Urinary bladder (tissue), 4 donors: ENCODE measurements around the gene PHF20. TPM values are rescaled to one million over a fixed set of nuclear protein-coding genes. Genes with fewer than 3 reads are reported as not detected.
"Not testable (repeated sequence)": the region's sequence is repeated elsewhere in the genome, so short reads cannot be mapped to it uniquely, and the experiment has no call there.

Experiments
- DNase-seq: peaks from one replicate; pipeline ENCODE4 v3.0.0-alpha.2; 2015; ENCODE audit errors: extremely low spot score
- H3K27ac ChIP-seq: one replicate; pipeline ENCODE4 v1.5.1; 2013; ENCODE audit warnings: low read depth, mild to moderate bottlenecking, moderate library complexity
- H3K36me3 ChIP-seq: one replicate; pipeline ENCODE4 v1.6.1; 2013; ENCODE audit warnings: mild to moderate bottlenecking, moderate library complexity; ENCODE audit not compliant: insufficient read depth
- H3K4me1 ChIP-seq: one replicate; pipeline ENCODE4 v1.6.1; 2013; ENCODE audit warnings: mild to moderate bottlenecking, moderate library complexity; ENCODE audit not compliant: insufficient read depth
- H3K4me3 ChIP-seq: one replicate; pipeline ENCODE4 v1.5.1; 2013; ENCODE audit warnings: low read depth, low read length
- WGBS: extraction: QIAGEN DNeasy Blood & Tissue Kit; methylation state at CpG from one replicate; pipeline ENCODE4 v1.1.7; 2013; 5-methylcytosine and 5-hydroxymethylcytosine counted together
- polyA plus RNA-seq: library from polyadenylated mRNA; stranded (reverse); fragments of 200-250 nt; gene quantifications from one replicate; pipeline ENCODE4 v1.2.3, GENCODE V29; 2013
- total RNA-seq: library from RNA; depleted of rRNA; stranded (reverse); fragments of >200 nt; gene quantifications from one replicate; pipeline ENCODE4 v1.2.3, GENCODE V29; 2014
- donor health status: healthy with polysubstance abuse.
- donor health status: healthy.

Gene PHF20
- total and polyA plus RNA-seq, 2 donors, result 30.5 to 32.5 TPM

- not testable (repeated sequence) for H3K27ac ChIP-seq, H3K4me1 ChIP-seq, H3K36me3 ChIP-seq, H3K4me3 ChIP-seq, DNase-seq
- 94% methylated on average over 12 of the region's 12 CpGs for WGBS
Observed at GRCh38 chr20:35783811-35784210, 12.0 kb downstream of the PHF20 start.

- not testable (repeated sequence) for H3K4me1 ChIP-seq, H3K36me3 ChIP-seq, H3K27ac ChIP-seq, H3K4me3 ChIP-seq, DNase-seq
- whole genome bisulfite sequencing, result 98% methylated on average over 4 of the region's 4 CpGs
Observed at GRCh38 chr20:35785541-35785940, 13.7 kb downstream of the PHF20 start.

- Histone ChIP-seq H3K27ac (no peak overlapping the region), H3K4me1 (no peaks in the 10 kb centered on the region), H3K36me3 (no peaks in the 10 kb centered on the region), H3K4me3 (no peak overlapping the region)
- DNase-seq, result no peak
- 97% methylated on average over 4 of the region's 4 CpGs for WGBS
Observed at GRCh38 chr20:35788796-35789195, 17.0 kb downstream of the PHF20 start.

- H3K36me3 ChIP-seq, result no peaks in the 10 kb centered on the region
- H3K4me3 ChIP-seq, result no peak overlapping the region
- no peak for DNase-seq
- H3K27ac ChIP-seq, result no peak overlapping the region
- H3K4me1 ChIP-seq, result no peaks in the 10 kb centered on the region
- WGBS, result 99% methylated on average over 5 of the region's 5 CpGs
Observed at GRCh38 chr20:35791097-35791496, 19.3 kb downstream of the PHF20 start.

GRCh38 chr20:35791821-35792220 is 20.0 kb downstream of the PHF20 start:
- no peaks in the 10 kb centered on the region for H3K4me1 ChIP-seq
- no peak overlapping the region for H3K4me3 ChIP-seq
- WGBS, result 59% methylated on average over 3 of the region's 3 CpGs
- DNase-seq, result no peak
- H3K36me3 ChIP-seq, result no peaks in the 10 kb centered on the region
- H3K27ac ChIP-seq, result no peak overlapping the region

GRCh38 chr20:35792740-35793139 is 20.9 kb downstream of the PHF20 start:
- no peak for DNase-seq
- 90% methylated on average over 4 of the region's 4 CpGs for WGBS
- H3K4me1 ChIP-seq, result no peaks in the 10 kb centered on the region
- H3K36me3 ChIP-seq, result no peaks in the 10 kb centered on the region
- H3K4me3 ChIP-seq, result no peak overlapping the region
- H3K27ac ChIP-seq, result no peak overlapping the region

GRCh38 chr20:35796571-35796970 is 24.8 kb downstream of the PHF20 start:
- Histone ChIP-seq H3K4me1 (no peaks in the 10 kb centered on the region), H3K4me3 (no peak overlapping the region), H3K27ac (no peak overlapping the region), H3K36me3 (peaks cover 2% of the 10 kb centered on the region)
- WGBS, result 16% methylated on average over 2 of the region's 2 CpGs
- DNase-seq, result no peak

GRCh38 chr20:35801865-35802264 is 30.1 kb downstream of the PHF20 start:
- WGBS, result 82% methylated on average over 1 of the region's 1 CpG
- H3K4me3 ChIP-seq, result no peak overlapping the region
- H3K27ac ChIP-seq, result no peak overlapping the region
- H3K4me1 ChIP-seq, result no peaks in the 10 kb centered on the region
- H3K36me3 ChIP-seq, result peaks cover 8% of the 10 kb centered on the region
- no peak for DNase-seq

- DNase-seq, result no peak
- Histone ChIP-seq H3K4me1 (no peaks in the 10 kb centered on the region), H3K36me3 (peaks cover 8% of the 10 kb centered on the region), H3K4me3 (no peak overlapping the region), H3K27ac (no peak overlapping the region)
- 92% methylated on average over 3 of the region's 3 CpGs for WGBS
Observed at GRCh38 chr20:35806075-35806474, 34.3 kb downstream of the PHF20 start.

GRCh38 chr20:35807877-35808276 is 36.1 kb downstream of the PHF20 start:
- Histone ChIP-seq H3K4me1 (no peaks in the 10 kb centered on the region), H3K36me3 (no peaks in the 10 kb centered on the region), H3K27ac (no peak overlapping the region), H3K4me3 (no peak overlapping the region)
- DNase-seq, result no peak
- 91% methylated on average over 2 of the region's 2 CpGs for WGBS

GRCh38 chr20:35820715-35821114 is 48.9 kb downstream of the PHF20 start:
- Histone ChIP-seq H3K27ac (no peak overlapping the region), H3K4me3 (no peak overlapping the region), H3K36me3 (no peaks in the 10 kb centered on the region), H3K4me1 (no peaks in the 10 kb centered on the region)
- DNase-seq, result no peak
- WGBS, result 89% methylated on average over 2 of the region's 2 CpGs

GRCh38 chr20:35821807-35822242 is 50.0 kb downstream of the PHF20 start:
- H3K36me3 ChIP-seq, result no peaks in the 10 kb centered on the region
- 92% methylated on average over 8 of the region's 8 CpGs for WGBS
- H3K4me3 ChIP-seq, result no peak overlapping the region
- no peak for DNase-seq
- H3K27ac ChIP-seq, result no peak overlapping the region
- H3K4me1 ChIP-seq, result no peaks in the 10 kb centered on the region

- DNase-seq, result no peak
- 62% methylated on average over 6 of the region's 6 CpGs for WGBS
- no peak overlapping the region for H3K4me3 ChIP-seq
- H3K36me3 ChIP-seq, result no peaks in the 10 kb centered on the region
- no peak overlapping the region for H3K27ac ChIP-seq
- no peaks in the 10 kb centered on the region for H3K4me1 ChIP-seq
Observed at GRCh38 chr20:35823147-35823546, 51.3 kb downstream of the PHF20 start.

- WGBS, result 70% methylated on average over 2 of the region's 2 CpGs
Observed at GRCh38 chr20:35823937-35824336, 52.1 kb downstream of the PHF20 start.

GRCh38 chr20:35826397-35826998 is 54.7 kb downstream of the PHF20 start:
- H3K27ac ChIP-seq, result no peak overlapping the region
- no peak overlapping the region for H3K4me3 ChIP-seq
- H3K4me1 ChIP-seq, result no peaks in the 10 kb centered on the region
- 90% methylated on average over 1 of the region's 1 CpG for WGBS
- H3K36me3 ChIP-seq, result no peaks in the 10 kb centered on the region
- no peak for DNase-seq

More at GRCh38 chr20:35823937-35824336, 52.1 kb downstream of the PHF20 start:
- no peak overlapping the region for H3K4me3 ChIP-seq
- no peaks in the 10 kb centered on the region for H3K36me3 ChIP-seq
- no peak overlapping the region for H3K27ac ChIP-seq
- DNase-seq, result no peak
- no peaks in the 10 kb centered on the region for H3K4me1 ChIP-seq
